A673 (cell line): ENCODE results near the gene MYCL. TPM values are rescaled to one million over a fixed set of nuclear protein-coding genes. Genes with fewer than 3 reads are reported as not detected.

Experiments
- BruUV-seq: library from RNA; stranded (reverse); fragments of 400-500 nt; replicated peaks from 2 replicates; lab custom pipeline; 2021; lab: Mats Ljungman, UMichigan
- CTCF ChIA-PET: fragments of 300-600 bp; sonication (Branson Sonifier 250); formaldehyde crosslinking; loops from one replicate; lab custom pipeline; 2022; ENCODE audit warnings: antibody characterized with exemption; lab: Charles Lee
- POLR2A ChIA-PET: fragments of 300-600 bp; sonication (Branson Sonifier 250); formaldehyde crosslinking; loops from one replicate; lab custom pipeline; 2022; ENCODE audit warnings: antibody characterized with exemption; ENCODE audit not compliant: low non-redundant PET; lab: Charles Lee
- DNase-seq: peaks from one replicate; pipeline ENCODE4 v3.0.0-alpha.2; 2015; ENCODE audit warnings: low spot score
- H3K27ac ChIP-seq: fragments of 200-600 bp; sonication (generic); 2 replicates; pipeline ENCODE4 v1.5.1; 2016; ENCODE audit warnings: mixed run types, low read depth, mild to moderate bottlenecking, mixed read lengths, antibody characterized with exemption, low read length; ENCODE audit not compliant: poor library complexity, severe bottlenecking
- H3K27me3 ChIP-seq: fragments of 200-600 bp; sonication (generic); replicated peaks from 2 replicates; pipeline ENCODE4 v1.6.1; 2017; ENCODE audit warnings: mixed run types, low read depth, mild to moderate bottlenecking, mixed read lengths, antibody characterized with exemption, low read length; ENCODE audit not compliant: insufficient read depth, poor library complexity
- H3K36me3 ChIP-seq: fragments of 200-600 bp; sonication (generic); 2 replicates; pipeline ENCODE4 v1.6.1; 2016; ENCODE audit warnings: mixed run types, mild to moderate bottlenecking, mixed read lengths, antibody characterized with exemption, low read length; ENCODE audit not compliant: insufficient read depth, poor library complexity, severe bottlenecking
- H3K4me1 ChIP-seq: fragments of 200-600 bp; sonication (generic); 2 replicates; pipeline ENCODE4 v1.6.1; 2017; ENCODE audit warnings: mixed run types, mild to moderate bottlenecking, mixed read lengths, antibody characterized with exemption, low read length; ENCODE audit not compliant: insufficient read depth, poor library complexity, severe bottlenecking
- H3K4me3 ChIP-seq: fragments of 200-600 bp; sonication (generic); 2 replicates; pipeline ENCODE4 v1.5.1; 2016; ENCODE audit warnings: low read depth, mixed run types, mild to moderate bottlenecking, mixed read lengths, low read length; ENCODE audit not compliant: poor library complexity, severe bottlenecking
- H3K9me3 ChIP-seq: fragments of 200-600 bp; sonication (generic); 2 replicates; pipeline ENCODE4 v1.6.1; 2016; ENCODE audit warnings: mixed run types, low read depth, mild to moderate bottlenecking, mixed read lengths, antibody characterized with exemption, low read length; ENCODE audit not compliant: poor library complexity, severe bottlenecking
- EZH2 ChIP-seq: fragments of 200-600 bp; sonication (generic); IDR thresholded peaks from 2 replicates; pipeline ENCODE4 v1.6.1; 2017; ENCODE audit warnings: borderline replicate concordance, low read depth, mild to moderate bottlenecking, mixed read lengths, antibody characterized with exemption, low read length; ENCODE audit not compliant: poor library complexity, severe bottlenecking
- intact Hi-C: fragments of 100-400 bp; cut with micrococcal nuclease; formaldehyde crosslinking; loops from one replicate; pipeline ENCODE4 v1.10.0; 2022; ENCODE audit not compliant: unreplicated experiment
- total RNA-seq: library from RNA; stranded (reverse); gene quantifications from 2 replicates; pipeline ENCODE4 v1.2.3, GENCODE V29; 2021
- TF ChIP-seq, protein P1 (sequence below): fragments of 300-800, 200-600 bp; sonication (generic); conservative IDR thresholded peaks from 2 replicates; pipeline ENCODE4 v1.5.1; 2017; ENCODE audit warnings: low read depth, mild to moderate bottlenecking, antibody characterized with exemption, low read length, moderate library complexity, mixed read lengths

Gene MYCL
- total RNA-seq, 1 experiment from 2014 or later = 0.58 TPM

DNA sequence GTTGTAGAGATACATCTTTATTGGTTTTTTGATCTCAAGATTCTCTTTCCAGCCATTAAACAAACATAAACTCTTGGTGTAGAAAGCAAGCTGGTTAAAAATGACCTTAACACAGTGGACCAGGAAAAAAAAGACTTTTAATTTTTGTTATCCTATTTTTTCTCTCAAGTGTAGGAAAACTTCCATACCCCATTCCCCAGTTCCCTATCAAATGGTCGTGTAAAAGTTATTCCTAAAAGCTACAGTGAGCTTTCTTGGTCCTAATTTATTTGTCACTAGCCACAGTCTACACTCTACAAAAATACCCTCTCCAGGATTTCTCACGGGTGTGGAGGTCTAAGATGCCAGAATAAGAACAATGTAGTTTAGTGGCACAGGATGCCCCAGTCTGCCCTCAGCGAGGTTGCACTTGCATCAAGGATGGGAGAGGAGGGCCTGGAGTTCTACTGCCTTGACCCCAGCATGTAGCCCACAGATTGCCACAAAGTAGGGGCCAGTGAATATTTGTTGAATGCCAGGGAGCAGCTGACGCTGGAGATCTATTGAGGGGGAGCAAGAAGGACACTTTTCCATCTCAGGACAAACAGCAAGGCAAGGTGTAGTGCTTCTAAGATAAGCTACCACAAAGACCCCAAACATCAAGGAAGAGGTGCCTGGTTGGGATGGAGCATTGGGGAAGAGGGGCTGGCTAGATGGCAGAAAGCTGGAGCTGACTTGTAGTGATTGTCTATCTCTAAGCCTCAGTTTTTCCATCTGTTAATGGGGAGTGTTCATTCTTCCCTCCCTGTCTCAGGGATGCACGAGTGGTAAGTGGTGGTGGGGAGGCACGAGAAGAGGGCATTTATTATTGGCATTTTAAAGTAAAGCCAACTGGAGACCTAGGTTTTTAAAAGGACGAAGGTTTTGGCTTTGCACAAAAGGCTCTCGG, 1.8 kb downstream of the MYCL start:
- no peak overlapping the region for H3K4me3 ChIP-seq
- TF ChIP-seq, protein P1, sequence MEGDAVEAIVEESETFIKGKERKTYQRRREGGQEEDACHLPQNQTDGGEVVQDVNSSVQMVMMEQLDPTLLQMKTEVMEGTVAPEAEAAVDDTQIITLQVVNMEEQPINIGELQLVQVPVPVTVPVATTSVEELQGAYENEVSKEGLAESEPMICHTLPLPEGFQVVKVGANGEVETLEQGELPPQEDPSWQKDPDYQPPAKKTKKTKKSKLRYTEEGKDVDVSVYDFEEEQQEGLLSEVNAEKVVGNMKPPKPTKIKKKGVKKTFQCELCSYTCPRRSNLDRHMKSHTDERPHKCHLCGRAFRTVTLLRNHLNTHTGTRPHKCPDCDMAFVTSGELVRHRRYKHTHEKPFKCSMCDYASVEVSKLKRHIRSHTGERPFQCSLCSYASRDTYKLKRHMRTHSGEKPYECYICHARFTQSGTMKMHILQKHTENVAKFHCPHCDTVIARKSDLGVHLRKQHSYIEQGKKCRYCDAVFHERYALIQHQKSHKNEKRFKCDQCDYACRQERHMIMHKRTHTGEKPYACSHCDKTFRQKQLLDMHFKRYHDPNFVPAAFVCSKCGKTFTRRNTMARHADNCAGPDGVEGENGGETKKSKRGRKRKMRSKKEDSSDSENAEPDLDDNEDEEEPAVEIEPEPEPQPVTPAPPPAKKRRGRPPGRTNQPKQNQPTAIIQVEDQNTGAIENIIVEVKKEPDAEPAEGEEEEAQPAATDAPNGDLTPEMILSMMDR = no peak
- TF ChIP-seq EZH2 = no peak
- POLR2A ChIA-PET = no interaction called here

DNA sequence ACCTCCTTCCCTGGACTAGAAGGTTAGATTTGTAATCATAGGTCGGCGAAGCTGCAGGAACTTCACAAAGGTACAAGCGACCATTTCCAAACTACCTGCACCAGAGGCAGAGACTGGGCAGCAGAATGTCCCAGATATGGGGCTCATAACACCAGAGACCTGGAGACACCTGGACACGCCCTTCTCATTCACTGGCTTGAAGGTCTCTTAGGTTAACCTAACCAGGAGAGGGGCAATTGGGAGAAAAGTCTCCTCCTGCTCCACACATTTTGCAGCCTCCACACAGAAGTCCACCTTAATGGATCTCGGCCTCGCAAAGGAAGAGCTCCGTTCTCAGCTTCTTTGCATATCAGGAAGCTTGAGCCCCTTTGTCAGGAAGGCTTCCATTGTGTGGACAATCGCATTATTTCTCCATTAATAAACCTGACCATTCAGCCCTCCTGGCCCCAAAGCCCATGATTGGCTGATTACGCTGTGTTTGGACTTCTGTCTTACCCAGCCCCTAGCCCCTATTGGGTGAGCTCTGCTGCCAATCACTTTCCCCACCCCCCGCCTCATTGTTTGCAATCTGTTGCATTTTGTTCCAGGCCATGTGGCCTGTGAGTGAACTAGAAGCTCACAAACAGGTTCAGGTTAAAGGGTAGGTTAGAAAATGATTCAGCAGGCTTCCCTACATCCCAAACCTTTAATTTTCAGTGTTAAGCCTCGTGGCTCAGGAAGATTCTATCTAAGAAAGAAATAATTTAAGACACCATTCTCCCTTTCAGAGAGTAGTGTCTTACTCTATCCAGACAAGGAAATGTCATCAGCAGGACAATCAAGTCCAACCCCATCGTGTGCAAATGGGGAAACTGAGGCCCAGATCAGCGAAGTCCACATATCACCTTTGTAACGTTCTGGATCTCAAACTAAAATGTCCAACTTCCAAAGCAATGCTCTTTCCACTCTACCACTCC, 2.8 kb downstream of the MYCL start:
- no TSS peak for BruUV-seq
- Histone ChIP-seq H3K9me3 (no peaks in the 10 kb centered on the region), H3K27ac (no peak overlapping the region), H3K36me3 (no peaks in the 10 kb centered on the region), H3K4me1 (peaks cover 4% of the 10 kb centered on the region), H3K27me3 (peaks cover 7% of the 10 kb centered on the region), H3K4me3 (no peak overlapping the region)
- ChIA-PET POLR2A (no interaction called here), CTCF (no interaction called here)
- TF ChIP-seq EZH2 = no peak
- TF ChIP-seq, protein P1 = no peak
- DNase-seq = peak; percentile 63
- intact Hi-C loops = no loop called here

More for the DNA sequence above, 1.8 kb downstream of the MYCL start:
- no peak for DNase-seq
- Histone ChIP-seq H3K36me3 (no peaks in the 10 kb centered on the region), H3K27ac (no peak overlapping the region), H3K27me3 (peaks cover 7% of the 10 kb centered on the region), H3K9me3 (no peaks in the 10 kb centered on the region), H3K4me1 (peaks cover 4% of the 10 kb centered on the region)
- intact Hi-C loops = no loop called here
- CTCF ChIA-PET = no interaction called here
- BruUV-seq = no TSS peak

DNA sequence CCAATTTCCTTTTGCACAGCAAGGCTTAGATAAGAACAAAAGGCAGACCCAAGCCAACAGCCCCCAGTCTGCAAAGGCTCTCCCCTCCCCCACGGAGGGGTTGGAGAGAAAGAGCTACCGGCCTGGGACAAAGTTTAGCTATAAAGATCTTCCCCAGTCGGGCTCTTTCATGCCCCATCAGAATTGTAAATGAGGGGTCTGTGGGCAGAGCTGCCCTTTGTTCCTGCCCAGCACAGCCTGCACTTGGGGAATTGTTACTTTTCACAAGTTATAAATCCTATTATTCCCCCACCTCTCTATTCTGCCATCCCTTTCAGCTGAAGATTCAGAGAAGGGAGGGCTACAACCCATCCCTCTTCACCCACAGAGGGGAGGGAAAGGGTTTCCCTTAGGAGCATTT, 3.5 kb downstream of the MYCL start:
- ChIA-PET POLR2A (no interaction called here), CTCF (no interaction called here)
- TF ChIP-seq, protein P1 = no peak
- Histone ChIP-seq H3K27ac (no peak overlapping the region), H3K36me3 (no peaks in the 10 kb centered on the region), H3K4me1 (peaks cover 8% of the 10 kb centered on the region), H3K27me3 (peaks cover 7% of the 10 kb centered on the region), H3K4me3 (no peak overlapping the region), H3K9me3 (no peaks in the 10 kb centered on the region)
- DNase-seq = no peak
- no TSS peak for BruUV-seq
- intact Hi-C loops = no loop called here
